Sigmoid colon (tissue), 4 donors: ENCODE data around the gene MCAT.

ENCODE experiments used
- CTCF ChIP-seq, 4 experiments: fragments of 450-650 bp in 3 of 4; fragments of 200-600 bp in 1 of 4; IDR thresholded peaks; one replicate each; pipeline ENCODE4 v1.5.1; 2016 to 2019; ENCODE audit warnings: antibody characterized with exemption in 4 of 4, mild to moderate bottlenecking in 3 of 4, moderate library complexity in 2 of 4
- EP300 ChIP-seq, 4 donors: sonication (generic); formaldehyde crosslinking; IDR thresholded peaks; one replicate each; pipeline ENCODE4 v1.6.1; 2017; ENCODE audit warnings: antibody characterized with exemption in 4 of 4
- POLR2A ChIP-seq, 2 donors: fragments of 450-650 bp; IDR thresholded peaks; one replicate each; pipeline ENCODE4 v1.6.1; 2016; ENCODE audit warnings: antibody characterized with exemption in 2 of 2, mild to moderate bottlenecking in 2 of 2, moderate library complexity in 2 of 2

- TF ChIP-seq CTCF (IDR thresholded peaks at IDR 0.05) (no peak), POLR2A (IDR thresholded peaks at IDR 0.05) (no peak), EP300 (IDR thresholded peaks at IDR 0.05) (no peak)
Observed at GRCh38 chr22:43098356-43098755, 44.8 kb downstream of the MCAT start.
